NT2/D1 (cell line): ENCODE measurements around the gene ACP7.

Experiments used
- YY1 ChIP-seq: IDR thresholded peaks from 2 replicates; pipeline ENCODE4 v1.6.1; 2011; ENCODE audit not compliant: insufficient read length, insufficient read depth
- ZNF274 ChIP-seq: IDR thresholded peaks from 2 replicates; pipeline ENCODE4 v1.6.1; 2011; ENCODE audit warnings: mild to moderate bottlenecking, low read depth, low read length

DNA sequence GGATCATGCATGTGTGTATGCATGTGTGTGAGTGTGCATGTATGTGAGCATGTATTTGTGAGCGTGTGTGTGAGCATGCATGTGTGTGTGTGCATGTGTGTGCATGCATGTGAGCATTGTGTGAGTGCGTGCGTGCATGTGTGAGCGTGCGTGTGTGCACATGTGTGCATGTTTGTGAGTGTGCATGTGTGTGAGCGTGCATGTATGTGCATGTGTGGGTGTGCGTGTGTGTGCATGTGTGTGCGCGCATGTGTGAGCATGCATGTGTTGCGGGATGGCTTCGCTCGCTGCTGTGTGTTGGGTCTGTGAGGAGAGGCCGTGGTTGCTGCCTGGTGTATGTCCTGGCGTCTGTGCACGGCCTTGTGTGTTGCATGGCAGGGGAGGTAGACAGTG is 73.8 kb downstream of the ACP7 start:
- TF ChIP-seq ZNF274 (no peak), YY1 (no peak)
